ENCODE data around the gene ST6GALNAC1. TPM values are rescaled to one million over a fixed set of nuclear protein-coding genes. Genes with fewer than 3 reads are reported as not detected.

Gene ST6GALNAC1
- total RNA-seq, 1 donor from 2014 or later = not detected

- no peak for DNase-seq (ENCODE audit: extremely low spot score, unreplicated experiment)
- Mint-ChIP-seq H3K4me1 (ENCODE audit: unreplicated experiment) (peaks cover under 1% of the 10 kb centered on the region), H3K27me3 (ENCODE audit: unreplicated experiment) (peaks cover 16% of the 10 kb centered on the region)
These were observed 10.9 kb upstream of the ST6GALNAC1 start for GRCh38 chr17:76654408-76654807.

GRCh38 chr17:76650504-76650903 is 6.9 kb upstream of the ST6GALNAC1 start:
- no peak overlapping the region for H3K27ac Mint-ChIP-seq (ENCODE audit: unreplicated experiment)
- TF ChIP-seq CTCF (IDR thresholded peaks at IDR 0.05) = no peak

More at GRCh38 chr17:76654408-76654807, 10.9 kb upstream of the ST6GALNAC1 start:
- Mint-ChIP-seq H3K4me3 (ENCODE audit: unreplicated experiment) (no peak overlapping the region), H3K9me3 (ENCODE audit: unreplicated experiment) (peaks cover 11% of the 10 kb centered on the region), H3K27ac (ENCODE audit: unreplicated experiment) (no peak overlapping the region), H3K36me3 (ENCODE audit: unreplicated experiment) (no peaks in the 10 kb centered on the region)
- TF ChIP-seq CTCF (IDR thresholded peaks at IDR 0.05) = no peak

DNA sequence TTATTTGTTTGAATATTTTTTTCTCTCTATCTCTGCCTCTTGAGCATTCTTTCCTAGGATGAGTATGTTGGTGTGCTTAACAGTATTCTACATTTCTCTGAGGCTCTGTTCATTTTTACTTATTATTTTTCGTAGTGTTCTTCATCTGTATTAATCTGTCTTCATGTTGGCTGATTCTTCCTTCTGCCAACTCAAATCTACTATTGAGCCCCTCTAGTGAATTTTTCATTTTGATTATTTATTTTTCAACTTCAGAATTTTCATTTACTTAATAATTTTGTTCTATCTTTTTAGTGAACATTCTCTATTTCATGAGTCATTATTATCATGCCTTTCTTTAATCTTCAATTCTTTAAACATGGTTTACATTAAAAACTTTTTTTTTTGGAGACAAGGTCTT is 3.2 kb upstream of the ST6GALNAC1 start:
- Mint-ChIP-seq H3K4me1 (ENCODE audit: unreplicated experiment) (no peaks in the 10 kb centered on the region), H3K9me3 (ENCODE audit: unreplicated experiment) (peaks cover 10% of the 10 kb centered on the region), H3K27ac (ENCODE audit: unreplicated experiment) (no peak overlapping the region), H3K36me3 (ENCODE audit: unreplicated experiment) (peaks cover 3% of the 10 kb centered on the region), H3K4me3 (ENCODE audit: unreplicated experiment) (no peak overlapping the region), H3K27me3 (ENCODE audit: unreplicated experiment) (peaks cover 48% of the 10 kb centered on the region)
- DNase-seq (ENCODE audit: extremely low spot score, unreplicated experiment) = no peak
- TF ChIP-seq CTCF (IDR thresholded peaks at IDR 0.05) = no peak

More at GRCh38 chr17:76650504-76650903, 6.9 kb upstream of the ST6GALNAC1 start:
- Mint-ChIP-seq H3K4me3 (ENCODE audit: unreplicated experiment) (no peak overlapping the region), H3K36me3 (ENCODE audit: unreplicated experiment) (peaks cover 3% of the 10 kb centered on the region), H3K4me1 (ENCODE audit: unreplicated experiment) (no peaks in the 10 kb centered on the region), H3K9me3 (ENCODE audit: unreplicated experiment) (peaks cover 19% of the 10 kb centered on the region), H3K27me3 (ENCODE audit: unreplicated experiment) (peaks cover 31% of the 10 kb centered on the region)
- no peak for DNase-seq (ENCODE audit: extremely low spot score, unreplicated experiment)

DNA sequence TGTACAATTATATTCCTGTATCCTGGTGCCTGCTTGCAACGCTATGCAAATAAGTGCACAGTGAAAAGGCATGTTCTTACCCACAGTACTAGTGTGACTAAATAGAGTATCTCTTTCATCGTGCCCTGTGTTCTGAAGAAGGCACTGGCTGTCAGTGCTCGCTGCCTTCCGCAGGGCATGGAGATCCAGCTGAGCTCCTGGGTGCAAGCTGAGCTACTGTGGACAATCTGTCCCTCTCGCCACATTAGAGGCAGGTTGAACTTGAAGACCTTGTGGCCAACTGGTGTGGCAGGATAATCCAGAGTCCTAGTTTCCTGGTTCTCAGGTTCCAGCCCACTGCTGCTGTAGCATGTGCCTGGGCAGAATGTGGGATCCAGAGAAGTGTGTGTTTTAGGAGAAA is 1.9 kb upstream of the ST6GALNAC1 start:
- TF ChIP-seq CTCF (IDR thresholded peaks at IDR 0.05) = no peak
- H3K4me1 Mint-ChIP-seq (ENCODE audit: unreplicated experiment) = no peaks in the 10 kb centered on the region
- DNase-seq (ENCODE audit: extremely low spot score, unreplicated experiment) = no peak
- no peak overlapping the region for H3K27ac Mint-ChIP-seq (ENCODE audit: unreplicated experiment)
- no peak overlapping the region for H3K4me3 Mint-ChIP-seq (ENCODE audit: unreplicated experiment)
- peaks cover 45% of the 10 kb centered on the region for H3K27me3 Mint-ChIP-seq (ENCODE audit: unreplicated experiment)
- H3K36me3 Mint-ChIP-seq (ENCODE audit: unreplicated experiment) = peaks cover 3% of the 10 kb centered on the region
- peaks cover 8% of the 10 kb centered on the region for H3K9me3 Mint-ChIP-seq (ENCODE audit: unreplicated experiment)

- Mint-ChIP-seq H3K36me3 (ENCODE audit: unreplicated experiment) (peaks cover 3% of the 10 kb centered on the region), H3K27ac (ENCODE audit: unreplicated experiment) (no peak overlapping the region), H3K4me3 (ENCODE audit: unreplicated experiment) (no peak overlapping the region), H3K9me3 (ENCODE audit: unreplicated experiment) (peaks cover 8% of the 10 kb centered on the region), H3K4me1 (ENCODE audit: unreplicated experiment) (no peaks in the 10 kb centered on the region), H3K27me3 (ENCODE audit: unreplicated experiment) (peaks cover 45% of the 10 kb centered on the region)
- DNase-seq (ENCODE audit: extremely low spot score, unreplicated experiment) = no peak
- TF ChIP-seq CTCF (IDR thresholded peaks at IDR 0.05) = no peak
These were observed 1.4 kb upstream of the ST6GALNAC1 start for GRCh38 chr17:76644995-76645394.
